ENCODE data around the gene HERC4.
"Not testable (repeated sequence)": the region's sequence is repeated elsewhere in the genome, so short reads cannot be mapped to it uniquely, and the experiment has no call there.

The HERC4 gene

DNA sequence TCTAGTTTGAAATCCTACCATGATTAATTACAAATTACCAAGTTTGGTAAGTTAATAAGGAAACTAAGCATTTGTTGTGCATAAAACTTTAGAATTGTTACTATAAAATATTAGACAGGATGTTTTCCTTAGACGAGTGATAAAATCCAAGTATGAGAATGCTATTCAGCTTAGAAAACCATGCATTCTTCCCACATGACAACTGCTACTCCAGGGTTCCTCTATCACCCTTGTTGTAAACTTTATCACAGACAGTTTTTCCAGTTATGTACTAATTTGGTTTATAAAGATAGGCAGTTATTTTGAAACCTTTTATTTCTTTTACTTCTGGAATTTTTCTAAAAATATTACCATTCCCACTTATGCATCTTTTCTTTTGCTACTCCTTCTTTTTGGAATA lies 138.7 kb downstream of the HERC4 start:
- DNase-seq = no peak

DNA sequence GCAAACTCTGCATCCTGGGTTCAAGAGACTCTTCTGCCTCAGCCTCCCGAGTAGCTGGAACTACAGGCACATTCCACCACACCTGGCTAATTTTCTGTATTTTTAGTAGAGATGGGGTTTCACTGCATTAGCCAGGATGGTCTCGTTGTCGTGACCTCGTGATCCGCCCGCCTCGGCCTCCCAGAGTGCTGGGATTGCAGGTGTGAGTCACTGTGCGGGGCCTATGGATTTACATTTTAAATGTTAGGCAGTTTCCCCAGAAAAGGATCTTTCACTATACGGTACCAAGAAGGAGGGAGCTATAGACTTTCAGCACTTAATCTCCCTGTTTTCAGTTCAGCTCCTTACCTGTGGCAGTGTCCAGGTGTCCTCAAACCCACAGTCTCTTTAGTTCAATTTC lies 139.9 kb downstream of the HERC4 start:
- DNase-seq = no peak

DNA sequence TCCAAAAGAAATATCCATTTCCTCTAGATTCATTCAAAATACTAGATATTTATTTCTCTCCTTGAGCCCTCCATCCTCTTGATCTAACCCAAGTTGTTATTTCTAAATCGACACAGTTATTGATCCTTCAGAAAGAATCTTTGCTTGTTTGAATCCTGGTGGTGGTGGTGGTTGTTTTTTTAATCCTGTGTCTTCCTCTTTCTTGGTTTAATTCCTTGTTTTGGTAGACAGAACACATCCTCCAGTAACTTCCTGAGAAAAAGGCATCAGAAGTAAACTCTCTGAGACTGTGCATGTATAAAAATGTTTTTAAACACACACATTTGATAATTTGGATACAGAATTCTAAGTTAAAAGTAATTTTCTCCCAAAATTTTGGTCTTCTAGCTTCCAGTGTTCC lies 140.7 kb downstream of the HERC4 start:
- no peak for DNase-seq

DNA sequence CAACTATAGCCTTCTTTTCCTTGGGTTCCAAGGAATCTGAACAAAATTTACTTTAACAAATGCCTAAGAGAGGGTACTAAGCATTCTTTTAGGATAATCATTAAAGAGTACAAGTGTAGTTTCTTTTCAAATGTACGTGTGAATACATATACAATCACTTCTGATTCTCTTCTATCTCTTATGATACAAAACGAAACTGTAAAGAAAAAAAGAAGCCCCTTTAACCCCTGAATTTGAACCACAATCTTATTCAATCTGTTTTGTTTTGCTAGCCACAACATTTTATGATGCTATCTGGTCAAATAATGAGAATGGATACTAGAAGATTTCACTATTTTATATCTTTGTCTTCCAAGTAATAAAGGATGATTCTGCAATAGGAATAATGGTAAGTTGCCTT lies 141.9 kb downstream of the HERC4 start:
- DNase-seq = no peak

DNA sequence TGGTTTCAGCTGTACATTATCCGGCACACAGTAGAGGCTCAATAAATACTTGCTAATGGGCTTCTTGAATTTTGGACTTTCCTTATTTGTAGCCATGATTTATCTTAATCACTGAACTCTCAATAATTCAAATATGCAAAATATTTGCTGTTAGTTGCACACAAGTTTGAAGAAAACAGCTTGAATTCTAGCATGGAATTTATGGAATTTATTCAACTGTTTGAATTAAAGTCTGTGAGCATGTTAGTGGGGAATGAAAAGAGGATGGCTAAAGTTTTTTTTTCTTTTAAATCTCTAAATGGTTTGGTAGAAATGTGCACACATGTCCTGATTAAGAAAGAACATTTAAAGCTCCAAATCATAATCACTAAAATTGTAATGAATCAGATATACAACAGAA lies 148.1 kb downstream of the HERC4 start:
- no peak for DNase-seq

DNA sequence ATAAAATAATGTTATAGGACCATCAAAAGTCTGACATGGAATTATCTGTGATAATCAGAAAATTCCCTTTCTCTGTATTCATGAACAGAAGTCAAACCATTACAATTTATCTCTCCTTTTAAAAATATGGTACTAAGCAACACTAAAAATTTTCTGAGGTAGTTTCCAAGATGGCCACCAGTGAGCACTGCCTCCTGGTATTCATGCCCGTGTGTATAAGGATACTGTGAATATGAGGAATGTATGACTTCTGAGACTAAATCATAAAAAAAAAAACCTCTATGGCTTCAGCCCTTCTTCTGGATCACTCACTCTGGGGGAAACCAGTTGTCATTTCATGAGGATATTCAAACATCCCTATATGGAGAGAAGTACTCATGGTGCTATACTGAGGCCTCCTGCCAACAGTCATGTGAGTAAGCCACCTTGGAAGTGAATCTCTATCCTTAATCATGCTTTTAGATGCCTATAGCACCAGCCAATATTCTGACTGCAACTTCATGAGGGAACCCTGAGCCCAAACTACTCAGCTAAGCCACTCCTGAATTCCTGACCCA lies 149.6 kb downstream of the HERC4 start:
- DNase-seq = no peak

DNA sequence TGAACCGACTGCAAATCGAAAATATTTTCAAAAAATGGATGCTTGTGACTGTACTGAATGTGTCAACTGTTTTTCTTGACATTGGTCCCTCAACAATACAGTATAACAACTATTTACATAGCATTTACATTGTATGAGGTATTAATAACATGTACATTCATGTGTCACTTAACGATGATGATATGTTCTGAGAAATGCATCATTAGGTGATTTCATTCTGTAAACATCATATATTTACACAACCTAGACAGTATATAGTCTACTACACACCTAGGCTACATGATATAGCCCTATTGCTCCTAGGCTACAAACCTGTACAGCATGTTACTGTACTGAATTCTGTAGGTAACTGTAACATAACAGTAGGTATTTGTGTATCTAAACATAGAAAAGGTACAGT lies 150.9 kb downstream of the HERC4 start:
- no peak for DNase-seq

DNA sequence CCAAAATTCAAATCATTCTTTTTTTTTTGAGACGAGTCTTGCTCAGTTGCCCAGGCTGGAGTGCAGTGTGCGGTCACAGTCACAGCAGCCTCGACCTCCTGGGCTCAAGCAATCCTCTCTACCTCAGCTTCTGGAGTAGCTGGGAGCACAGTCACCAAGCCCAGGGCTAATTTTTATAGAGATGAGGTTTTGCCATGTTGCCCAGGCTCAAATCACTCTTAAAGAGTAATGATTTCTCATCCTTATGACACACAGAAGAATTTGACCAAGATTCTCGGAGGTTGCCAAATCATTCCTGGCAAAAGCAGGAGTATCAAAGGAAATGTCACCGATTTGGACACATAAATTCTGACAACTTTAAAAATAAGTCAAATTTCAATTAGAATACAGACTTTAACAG lies 151.5 kb downstream of the HERC4 start:
- no peak for DNase-seq

DNA sequence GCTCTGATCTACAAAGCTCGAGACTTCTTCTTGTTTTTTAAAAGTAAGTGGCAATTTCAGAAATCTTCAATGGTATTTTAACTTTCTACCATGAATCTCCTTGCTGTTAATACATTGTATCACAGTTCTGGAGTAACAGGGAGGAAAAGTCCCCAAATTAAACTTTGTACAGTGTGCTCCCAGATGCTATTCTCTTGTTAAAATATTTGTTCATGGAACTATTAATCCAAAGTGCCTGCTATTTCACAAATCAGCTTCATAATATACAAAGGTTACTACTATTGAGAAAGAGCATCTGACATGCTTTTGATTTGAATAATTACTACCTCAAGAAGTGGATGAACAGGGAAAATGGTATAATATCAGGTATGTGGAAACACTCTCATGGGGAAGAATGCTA lies 154.0 kb downstream of the HERC4 start:
- no peak for DNase-seq

DNA sequence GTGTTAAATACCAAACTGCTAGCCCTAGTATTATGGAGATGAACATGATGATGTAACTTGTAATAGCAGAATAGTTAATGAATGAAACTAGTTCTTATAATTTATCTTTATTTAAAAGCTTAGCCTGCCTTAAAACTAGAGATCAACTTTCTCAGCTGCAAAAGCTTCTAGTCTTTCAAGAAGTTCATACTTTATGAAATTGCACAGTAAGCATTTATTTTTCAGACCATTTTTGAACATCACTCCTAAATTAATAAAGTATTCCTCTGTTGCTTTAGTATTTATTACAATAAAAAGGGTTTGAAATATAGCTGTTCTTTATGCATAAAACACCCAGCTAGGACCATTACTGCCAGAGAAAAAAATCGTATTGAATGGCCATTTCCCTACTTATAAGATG lies 157.4 kb downstream of the HERC4 start:
- no peak for DNase-seq

DNA sequence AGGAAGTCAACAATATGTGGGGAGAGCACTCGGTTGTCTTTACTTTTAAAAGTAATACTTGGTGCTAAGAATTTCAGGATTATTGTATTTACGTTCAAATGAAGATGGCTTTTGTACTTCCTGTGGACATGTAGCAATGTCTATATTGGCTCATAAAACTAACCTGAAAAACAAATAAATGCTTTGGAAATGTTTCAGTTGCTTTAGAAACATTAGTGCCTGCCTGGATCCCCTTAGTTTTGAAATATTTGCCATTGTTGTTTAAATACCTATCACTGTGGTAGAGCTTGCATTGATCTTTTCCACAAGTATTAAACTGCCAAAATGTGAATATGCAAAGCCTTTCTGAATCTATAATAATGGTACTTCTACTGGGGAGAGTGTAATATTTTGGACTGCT lies 157.9 kb downstream of the HERC4 start:
- DNase-seq = no peak

DNA sequence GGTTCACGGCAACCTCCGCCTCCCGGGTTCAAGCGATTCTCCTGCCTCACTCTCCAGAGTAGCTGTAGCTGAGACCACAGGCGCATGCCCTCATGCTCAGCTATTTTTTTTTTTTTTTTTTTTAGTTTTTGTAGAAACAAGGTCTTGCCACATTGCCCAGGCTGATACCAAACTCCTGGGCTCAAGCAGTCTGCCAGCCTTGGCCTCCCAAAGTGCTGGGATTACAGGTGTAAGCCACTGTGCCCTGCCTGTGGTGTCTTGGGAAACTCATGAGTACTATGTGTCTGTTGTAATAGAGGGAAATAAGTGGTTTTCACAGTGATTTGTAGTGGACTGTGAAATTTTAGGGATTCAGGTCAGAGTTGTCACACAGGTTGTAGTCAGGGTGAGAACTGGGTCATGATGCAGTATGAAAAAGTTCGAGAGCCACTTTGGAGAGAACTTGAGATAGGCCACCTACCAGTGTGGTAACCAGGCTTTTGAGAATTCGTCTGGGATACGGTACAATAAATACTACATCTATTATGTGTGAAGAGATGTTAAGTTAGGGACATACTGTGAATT lies 160.2 kb downstream of the HERC4 start:
- no peak for DNase-seq

DNA sequence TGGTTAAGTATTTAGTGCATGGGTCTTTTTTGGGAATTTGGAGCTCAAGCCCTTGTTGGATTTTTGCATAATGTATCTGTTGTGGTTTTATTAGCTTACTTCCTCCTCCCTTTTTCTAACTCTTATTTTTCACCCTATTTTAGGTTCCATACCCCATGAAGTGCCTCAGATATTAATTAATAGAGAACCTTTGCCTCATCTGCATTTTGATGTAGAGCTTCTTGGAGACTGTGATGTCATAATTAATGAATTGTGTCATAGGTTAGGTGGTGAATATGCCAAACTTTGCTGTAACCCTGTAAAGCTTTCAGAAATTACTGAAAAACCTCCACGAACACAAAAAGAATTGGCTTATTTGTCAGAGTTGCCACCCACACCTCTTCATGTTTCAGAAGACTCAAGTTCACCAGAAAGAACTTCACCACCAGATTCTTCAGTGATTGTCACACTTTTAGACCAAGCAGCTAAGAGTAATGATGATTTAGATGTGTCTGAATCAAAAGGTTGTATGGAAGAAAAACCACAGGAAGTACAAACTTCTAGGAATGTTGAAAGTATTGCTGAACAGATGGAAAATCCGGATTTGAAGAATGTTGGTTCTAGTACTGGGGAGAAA lies 162.6 kb downstream of the HERC4 start:
- DNase-seq = no peak

DNA sequence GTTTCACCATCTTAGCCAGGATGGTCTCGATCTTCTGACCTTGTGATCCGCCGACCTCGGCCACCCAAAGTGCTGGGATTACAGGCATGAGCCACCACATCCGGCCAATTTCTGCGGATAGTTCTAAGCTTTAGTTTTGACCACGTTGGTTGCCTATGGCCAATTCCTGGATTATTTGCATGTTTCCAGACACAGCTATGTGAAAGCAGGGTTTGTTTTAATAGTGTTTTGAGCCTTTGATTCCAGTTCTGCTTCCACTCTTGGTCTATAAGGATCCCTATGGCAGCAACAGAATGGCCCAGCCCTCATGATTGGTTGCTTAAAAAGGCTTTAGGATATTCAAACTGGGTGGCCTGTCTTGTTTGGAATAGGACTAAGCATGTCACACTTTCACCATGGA lies 171.5 kb downstream of the HERC4 start:
- DNase-seq = no peak

DNA sequence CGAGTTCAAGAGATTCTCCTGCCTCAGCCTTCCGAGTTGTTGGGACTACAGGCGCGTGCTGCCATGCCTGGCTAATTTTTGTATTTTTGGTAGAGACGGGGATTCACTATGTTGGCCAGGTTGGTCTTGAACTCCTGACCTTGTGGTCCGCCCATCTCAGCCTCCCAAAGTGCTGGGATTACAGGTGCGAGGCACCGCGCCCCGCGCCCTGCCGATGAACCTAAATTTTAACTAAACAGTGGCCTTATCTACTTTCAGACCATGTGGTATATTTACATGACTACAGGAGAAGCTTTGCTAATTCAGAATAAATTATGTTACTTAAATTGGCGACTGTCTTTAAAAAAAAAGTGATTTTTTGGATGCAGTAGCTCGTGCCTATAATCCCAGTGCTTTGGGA lies 181.4 kb downstream of the HERC4 start:
- no peak for DNase-seq

DNA sequence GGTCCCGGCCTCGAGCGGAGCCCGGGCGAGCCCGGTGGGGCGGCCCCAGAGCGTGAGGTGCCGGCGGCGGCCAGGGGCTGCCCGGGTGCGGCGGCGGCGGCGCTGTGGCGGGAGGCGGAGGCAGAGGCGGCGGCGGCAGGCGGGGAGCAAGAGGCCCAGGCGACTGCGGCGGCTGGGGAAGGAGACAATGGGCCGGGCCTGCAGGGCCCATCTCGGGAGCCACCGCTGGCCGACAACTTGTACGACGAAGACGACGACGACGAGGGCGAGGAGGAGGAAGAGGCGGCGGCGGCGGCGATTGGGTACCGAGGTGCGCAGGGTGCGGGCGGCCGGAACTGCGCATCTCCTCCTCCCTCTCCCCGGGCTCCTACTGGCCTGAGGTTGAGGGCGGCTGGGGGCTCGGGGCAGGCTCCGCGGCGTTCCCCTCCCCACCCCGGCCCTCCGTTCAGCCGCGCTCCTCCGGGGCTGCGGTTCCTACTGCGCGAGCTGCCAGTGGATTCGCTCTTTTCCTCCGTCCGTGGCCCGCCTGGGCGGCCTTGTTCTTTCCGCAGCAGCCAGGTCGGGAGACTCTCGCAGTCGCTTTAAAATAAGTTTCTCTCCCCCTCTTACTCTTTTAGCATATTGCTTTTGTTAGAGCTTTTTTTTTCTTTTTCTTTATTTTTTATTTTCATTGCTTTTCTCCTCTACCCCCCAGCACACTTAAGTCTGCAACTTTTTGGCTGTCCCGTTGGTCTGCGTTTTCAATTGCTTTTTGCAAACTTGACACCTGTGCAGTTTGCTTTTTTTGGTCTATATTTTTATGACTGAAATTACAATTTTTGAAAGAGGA lies 190.0 kb downstream of the HERC4 start:
- peak; percentile 89 for DNase-seq

DNA sequence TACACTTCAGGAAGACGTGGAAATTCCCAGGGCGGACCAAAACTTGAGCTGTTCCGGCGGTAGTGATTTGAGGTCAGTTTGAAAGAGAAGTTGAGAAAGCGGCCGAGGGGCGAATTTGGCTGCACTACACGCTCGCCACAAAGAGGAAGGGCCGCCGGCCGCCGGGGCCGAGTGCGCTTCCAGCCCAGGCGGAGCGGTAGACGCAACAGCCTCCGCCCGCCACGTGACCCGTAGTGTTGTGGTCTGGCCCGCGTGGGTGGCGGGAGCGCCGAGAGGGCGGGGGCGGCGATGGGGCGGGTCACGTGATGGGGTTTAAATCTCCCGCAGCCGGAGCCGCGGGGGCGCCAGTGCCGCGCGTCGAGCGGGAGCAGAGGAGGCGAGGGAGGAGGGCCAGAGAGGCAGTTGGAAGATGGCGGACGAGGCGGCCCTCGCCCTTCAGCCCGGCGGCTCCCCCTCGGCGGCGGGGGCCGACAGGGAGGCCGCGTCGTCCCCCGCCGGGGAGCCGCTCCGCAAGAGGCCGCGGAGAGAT lies 190.7 kb downstream of the HERC4 start, which contains the start of gene SIRT1:
Gene SIRT1, plus strand, starts transcription at position 344 of the 529 bp plus-strand sequence. Its CDS starts 66 bp downstream, at position 410.
- peak; percentile 97 for DNase-seq

DNA sequence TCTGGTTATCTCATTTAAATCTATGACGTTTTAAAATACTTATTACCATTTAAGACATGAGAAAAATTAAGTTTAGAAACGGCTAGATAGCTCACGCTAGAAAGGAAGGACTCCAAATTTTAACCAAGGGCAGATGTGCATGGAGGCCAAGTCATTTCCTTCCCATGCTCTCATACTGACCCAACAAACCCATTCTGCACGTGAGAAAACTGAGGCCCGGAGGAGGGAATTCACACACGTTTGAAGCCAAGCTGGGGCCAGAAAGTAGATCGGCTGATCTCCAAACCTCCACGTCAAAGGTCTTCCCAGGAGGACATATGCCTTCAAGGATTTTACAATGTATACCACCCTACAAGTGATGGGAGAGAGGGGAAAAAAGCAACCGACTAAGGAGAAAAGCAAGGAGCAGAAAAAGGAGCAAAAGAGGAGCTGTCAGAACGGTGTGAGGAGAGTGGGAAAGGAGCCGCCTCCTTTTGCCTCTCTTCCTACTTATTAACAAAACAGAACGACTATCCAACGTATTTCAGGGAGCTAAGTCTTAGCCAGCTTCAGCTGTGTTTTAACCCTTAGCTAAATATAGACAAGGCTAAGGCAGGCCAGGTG lies 191.3 kb downstream of the HERC4 start:
- DNase-seq = no peak

DNA sequence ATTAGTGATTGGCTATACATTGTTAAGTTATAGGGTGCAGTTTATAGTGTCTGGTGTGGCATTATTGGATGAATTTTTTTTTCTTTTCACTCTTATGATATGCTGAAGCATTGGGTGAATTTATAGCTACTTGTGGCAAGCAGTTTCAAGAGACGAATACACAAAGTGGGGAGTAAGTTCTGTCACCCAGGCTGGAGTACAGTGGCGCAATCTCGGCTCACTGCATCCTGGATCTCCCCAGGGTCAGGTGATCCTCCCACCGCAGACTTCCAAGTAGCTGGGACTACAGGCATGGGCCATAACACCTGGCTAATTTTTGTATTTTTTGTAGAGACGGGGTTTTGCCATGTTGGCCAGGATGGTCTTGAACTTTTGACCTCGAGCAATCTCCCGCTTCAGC lies 196.9 kb downstream of the HERC4 start:
- DNase-seq = no peak

DNA sequence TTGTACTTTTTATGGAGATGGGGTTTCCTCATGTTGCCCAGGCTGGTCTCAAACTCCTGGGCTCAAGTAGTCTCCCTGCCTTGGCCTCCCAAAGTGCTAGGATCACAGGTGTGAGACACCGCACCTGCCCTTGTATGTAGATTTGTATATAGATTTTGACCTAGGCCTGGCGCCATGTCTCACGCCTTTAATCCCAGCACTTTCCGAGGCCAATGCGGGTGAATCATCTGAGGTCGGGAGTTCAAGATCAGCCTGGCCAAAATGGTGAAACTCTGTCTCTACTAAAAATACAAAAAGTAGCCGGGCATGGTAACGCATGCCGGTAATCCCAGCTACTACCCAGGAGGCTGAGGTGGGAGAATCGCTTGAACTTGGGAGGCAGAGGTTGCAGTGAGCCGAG lies 197.7 kb downstream of the HERC4 start:
- not testable (repeated sequence) for DNase-seq

DNA sequence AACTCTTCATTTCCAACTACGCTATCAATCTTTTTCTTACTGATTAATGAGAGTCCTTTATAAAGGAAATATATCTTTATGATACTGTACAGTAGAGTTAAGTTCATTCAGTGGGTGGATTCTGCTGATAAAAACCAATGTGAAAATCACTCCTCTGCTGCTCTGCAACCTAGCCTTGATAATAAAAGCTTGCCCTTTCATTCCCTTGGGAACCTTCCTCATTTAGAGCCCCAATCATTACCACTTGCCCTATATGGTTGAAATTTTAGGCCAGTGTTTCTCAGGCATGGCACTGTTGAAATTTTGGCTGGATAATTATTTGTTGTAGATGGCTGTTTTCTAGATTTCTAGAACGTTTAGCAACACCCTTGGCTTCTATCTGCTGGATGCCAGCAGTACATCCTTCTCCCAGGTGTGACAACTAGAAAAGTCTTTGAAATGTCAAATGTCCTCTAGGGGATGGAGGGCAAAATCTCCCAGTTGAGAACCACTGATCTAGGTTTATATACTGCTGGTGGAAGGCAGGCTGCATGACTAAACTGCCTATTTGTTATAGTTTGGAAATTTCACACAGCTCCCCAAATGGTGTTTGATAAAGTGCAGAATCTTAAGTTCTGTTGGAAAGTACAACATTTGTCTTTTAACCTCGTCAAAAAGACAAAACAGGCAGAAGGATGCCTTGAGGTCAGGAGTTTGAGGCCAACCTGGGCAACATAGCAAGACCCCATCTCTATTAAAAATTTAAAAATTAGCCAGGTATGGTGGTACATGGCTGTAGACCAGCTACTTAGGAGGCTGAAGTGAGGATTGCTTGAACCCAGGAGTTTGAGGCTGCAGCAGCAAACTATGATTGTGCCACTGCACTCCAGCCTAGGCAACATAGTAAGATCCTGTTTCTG lies 199.5 kb downstream of the HERC4 start:
- DNase-seq = no peak
